GM19240 (cell line): ENCODE data around the gene NCKAP5.

Experiments
- DNase-seq: peaks from one replicate; pipeline ENCODE4 v3.0.0; 2011; ENCODE audit warnings: low spot score; ENCODE audit not compliant: insufficient read length

NCKAP5 gene

GRCh38 chr2:133461484-133461883 lies 106.8 kb downstream of the NCKAP5 start:
- no peak for DNase-seq

DNA sequence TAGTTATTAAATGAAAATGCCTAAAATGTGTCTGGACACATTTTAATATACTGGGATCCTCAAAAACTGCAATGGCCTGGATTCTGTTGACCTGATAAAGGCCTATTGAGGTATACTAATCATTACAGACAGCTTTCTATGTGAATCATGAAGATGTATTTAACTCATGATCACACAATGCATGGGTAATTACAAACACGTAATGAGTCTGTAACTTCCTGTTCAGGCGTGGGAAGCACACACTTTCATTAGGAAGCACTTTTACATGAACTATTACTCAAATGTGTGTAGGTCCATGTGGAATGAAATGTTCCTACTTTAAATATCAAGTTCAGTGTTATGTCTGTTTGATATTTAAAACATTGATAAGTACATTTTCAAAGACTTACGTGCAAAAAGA lies 108.7 kb downstream of the NCKAP5 start:
- DNase-seq: no peak

- no peak for DNase-seq
Measured at GRCh38 chr2:133458280-133458679, 110.0 kb downstream of the NCKAP5 start.

DNA sequence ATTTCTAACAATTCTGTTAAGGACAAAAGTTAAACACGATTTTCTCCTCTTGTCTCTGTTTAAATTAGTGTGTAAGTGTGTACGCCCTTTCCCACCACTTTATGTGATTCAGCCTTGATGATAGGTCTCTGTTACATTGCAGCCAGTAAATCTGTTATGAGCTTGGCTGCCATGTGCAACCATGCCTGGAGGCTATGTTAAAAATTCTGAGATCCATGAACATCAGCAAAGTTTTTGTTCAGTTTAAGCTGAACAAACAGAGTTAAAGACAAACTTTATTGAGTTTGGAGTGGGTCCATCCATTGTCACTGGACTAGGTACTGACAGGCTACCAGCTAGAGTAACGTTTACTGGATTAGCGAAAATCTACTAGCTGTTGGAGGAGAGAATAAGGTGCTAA lies 110.4 kb downstream of the NCKAP5 start:
- DNase-seq: no peak

- DNase-seq: no peak
Measured at GRCh38 chr2:133456971-133457370, 111.3 kb downstream of the NCKAP5 start.

DNA sequence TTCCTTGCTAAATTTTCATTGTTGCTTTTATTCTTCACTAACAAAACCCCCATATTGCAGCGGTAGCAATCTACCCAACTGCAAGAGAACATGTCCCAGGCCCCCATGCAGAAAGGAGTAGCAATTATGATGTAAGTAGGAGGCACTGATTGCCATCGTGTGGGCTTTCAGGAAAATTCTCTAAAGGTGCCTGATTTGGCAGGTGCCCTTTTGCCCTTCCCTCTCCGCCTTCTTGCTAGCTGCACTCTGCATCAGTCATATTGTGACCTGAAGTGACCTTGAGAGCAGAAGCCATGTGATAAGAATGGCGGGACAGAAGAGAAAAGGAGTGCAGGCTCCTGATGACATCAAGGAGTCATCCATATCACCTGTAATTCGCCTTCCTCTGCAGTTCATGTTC lies 112.1 kb downstream of the NCKAP5 start:
- DNase-seq: no peak

DNA sequence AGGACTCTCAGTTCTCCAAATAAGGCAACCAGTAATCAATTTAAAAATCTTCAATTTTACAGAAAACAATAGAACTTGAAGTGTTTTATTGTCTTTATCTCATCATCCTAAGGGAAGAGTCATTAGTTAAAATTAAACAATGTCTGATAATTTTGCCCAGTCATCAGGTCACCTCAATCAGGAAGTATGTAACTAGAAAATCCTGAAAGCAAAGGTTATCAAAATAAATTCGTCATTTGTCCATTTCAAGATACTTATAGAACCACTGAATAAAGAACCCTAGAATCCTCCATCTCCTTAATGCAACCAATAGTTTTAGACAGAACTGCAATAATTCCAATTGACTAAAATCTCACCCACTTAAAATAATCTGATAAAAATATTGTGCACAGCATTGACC lies 115.2 kb downstream of the NCKAP5 start:
- no peak for DNase-seq

- no peak for DNase-seq
Measured at GRCh38 chr2:133452583-133452982, 115.7 kb downstream of the NCKAP5 start.

DNA sequence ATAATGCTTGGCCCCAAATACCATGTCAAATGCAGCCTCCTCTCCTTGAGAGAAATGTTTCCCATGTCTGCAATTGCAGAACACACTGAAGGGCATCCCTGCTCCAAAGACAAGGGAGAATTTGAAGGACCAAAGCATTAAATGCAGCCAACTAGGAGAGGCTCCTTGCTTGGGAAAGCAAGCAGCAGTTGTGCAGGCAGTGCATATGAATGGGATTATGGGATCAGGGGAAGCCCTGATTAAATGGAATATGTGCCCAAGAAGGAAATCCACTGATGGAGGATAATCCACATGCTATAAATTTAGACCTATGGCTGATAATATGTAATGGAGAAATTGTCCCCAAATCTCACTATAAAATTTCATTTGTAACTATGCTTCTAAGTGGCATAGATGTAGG lies 116.1 kb downstream of the NCKAP5 start:
- DNase-seq: no peak

GRCh38 chr2:133448195-133448594 lies 120.1 kb downstream of the NCKAP5 start:
- no peak for DNase-seq

DNA sequence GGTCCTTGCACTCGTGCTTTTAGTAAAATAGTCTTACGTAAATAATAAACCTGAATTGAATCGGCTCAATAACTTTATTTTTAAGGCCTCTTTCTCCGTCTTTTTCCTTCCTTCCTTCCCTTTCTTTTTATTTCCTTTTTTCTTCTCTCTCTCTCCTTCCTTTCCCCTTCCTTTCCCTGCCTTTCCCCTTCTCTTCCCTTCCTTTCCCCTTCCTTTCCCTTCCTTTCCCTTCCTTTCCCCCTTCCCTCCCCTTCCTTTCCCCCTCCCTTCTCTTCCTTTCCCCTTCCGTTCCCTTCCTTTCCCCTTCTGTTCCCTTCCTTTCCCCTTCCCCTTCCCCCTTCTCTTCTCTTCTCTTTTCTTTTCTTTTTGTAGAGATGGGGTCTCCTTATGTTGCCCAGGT lies 121.0 kb downstream of the NCKAP5 start:
- no peak for DNase-seq

DNA sequence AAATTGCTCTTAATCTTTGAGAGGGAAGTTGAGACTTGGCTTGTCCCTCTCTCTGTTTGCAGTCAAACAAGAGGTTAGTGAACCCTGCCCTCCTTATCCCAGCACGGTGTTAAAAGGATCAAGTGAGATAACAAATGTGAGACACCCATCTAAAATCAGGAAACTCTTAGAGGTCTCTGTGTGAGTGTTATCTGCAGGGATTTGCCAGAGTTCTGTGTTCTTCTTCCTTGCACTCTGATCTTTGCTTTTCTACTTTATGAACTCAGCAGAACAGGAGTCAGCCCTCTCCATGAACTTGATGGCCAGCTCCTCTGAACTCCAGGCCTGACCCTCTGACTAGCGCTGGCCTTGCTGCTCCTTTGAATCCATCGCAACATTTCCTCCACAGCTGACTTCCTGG lies 123.8 kb downstream of the NCKAP5 start:
- no peak for DNase-seq

DNA sequence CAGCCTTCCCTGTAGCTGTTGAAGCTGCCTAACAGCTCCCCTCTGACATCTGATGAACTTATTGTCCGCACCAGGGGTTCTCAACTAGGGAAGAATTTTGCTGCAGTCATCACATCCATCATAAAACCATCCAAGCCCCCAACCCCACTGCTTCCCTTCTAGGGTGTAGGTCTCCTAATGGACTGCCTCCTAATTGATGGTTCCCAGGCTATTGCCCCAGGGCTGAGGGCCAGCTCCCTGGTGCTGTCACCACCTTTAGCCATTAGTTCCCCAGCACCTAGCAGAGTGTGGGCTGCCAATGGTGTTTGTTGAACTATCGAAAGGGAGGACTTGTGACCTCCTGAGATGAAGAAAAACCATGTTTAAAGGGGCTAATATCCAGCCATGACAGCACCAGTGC lies 125.9 kb downstream of the NCKAP5 start:
- DNase-seq: no peak

DNA sequence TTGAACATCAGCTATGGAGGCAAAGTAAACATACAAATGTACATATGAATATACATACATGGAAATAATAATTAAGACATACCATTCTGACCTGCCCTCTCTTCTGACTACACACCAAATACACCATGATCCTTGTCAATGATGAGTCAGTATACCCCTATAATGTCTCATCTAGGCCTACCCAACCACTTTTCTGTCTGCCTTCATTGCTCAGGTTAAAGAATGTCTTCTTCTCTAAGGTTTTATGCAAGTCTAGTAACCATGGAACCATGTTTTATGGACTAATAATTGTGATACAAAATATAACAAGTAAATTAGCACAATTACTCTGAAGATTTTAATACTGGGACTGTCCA lies 128.7 kb downstream of the NCKAP5 start:
- DNase-seq: no peak

- DNase-seq: no peak
Measured at GRCh38 chr2:133438848-133439564, 129.3 kb downstream of the NCKAP5 start.

DNA sequence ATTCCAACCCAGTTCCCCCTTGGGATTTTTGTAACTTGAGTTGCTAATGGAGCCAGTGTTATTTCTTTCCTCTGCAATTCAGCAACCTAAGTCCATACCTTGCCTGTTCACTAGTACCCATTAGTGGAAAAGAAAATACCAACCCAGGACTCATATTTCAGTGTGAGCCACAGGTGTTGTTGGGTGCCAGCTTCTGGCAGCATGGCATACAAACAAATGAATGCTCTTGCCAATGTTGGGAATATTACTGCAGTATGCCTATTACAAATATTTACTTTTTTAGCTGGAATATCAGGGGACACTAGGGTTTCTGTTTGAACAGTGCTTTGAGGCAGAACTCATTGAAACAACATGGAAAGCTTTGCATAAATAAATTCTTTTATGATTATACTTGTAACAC lies 130.2 kb downstream of the NCKAP5 start:
- DNase-seq: no peak

- no peak for DNase-seq
Measured at GRCh38 chr2:133437492-133437891, 130.8 kb downstream of the NCKAP5 start.

DNA sequence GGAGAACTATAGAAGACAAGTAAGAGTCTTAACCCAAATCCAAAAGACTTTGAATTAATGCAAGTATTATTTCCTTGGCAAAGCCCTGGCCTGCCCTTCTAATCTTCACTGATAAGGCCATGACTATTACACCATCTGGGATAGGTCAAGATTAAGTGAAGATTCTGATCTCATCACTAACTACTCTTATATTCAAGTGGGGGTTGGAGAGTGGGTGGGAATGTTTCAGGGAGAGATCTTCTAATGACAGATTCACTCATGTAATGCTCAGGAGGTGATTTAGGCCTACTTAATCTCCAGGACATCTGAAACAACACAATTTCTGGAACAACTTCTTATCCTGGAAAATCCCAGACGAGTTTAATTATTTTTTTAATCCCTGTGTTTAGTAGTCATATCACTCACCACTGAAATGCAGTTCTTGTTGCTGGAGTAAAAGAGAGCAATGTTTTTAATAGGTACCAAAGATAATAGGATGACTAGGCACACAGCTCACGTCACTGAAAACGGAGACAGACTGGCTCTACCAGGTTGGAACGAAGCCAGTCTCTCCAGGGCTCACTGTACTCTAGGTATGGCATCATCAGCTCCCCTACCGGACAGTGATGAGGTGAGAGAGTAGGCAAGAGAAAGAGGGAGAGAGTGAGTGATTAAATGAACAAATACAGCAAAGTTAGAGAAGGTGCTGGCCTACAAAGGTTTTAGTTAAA lies 133.1 kb downstream of the NCKAP5 start:
- DNase-seq: no peak

DNA sequence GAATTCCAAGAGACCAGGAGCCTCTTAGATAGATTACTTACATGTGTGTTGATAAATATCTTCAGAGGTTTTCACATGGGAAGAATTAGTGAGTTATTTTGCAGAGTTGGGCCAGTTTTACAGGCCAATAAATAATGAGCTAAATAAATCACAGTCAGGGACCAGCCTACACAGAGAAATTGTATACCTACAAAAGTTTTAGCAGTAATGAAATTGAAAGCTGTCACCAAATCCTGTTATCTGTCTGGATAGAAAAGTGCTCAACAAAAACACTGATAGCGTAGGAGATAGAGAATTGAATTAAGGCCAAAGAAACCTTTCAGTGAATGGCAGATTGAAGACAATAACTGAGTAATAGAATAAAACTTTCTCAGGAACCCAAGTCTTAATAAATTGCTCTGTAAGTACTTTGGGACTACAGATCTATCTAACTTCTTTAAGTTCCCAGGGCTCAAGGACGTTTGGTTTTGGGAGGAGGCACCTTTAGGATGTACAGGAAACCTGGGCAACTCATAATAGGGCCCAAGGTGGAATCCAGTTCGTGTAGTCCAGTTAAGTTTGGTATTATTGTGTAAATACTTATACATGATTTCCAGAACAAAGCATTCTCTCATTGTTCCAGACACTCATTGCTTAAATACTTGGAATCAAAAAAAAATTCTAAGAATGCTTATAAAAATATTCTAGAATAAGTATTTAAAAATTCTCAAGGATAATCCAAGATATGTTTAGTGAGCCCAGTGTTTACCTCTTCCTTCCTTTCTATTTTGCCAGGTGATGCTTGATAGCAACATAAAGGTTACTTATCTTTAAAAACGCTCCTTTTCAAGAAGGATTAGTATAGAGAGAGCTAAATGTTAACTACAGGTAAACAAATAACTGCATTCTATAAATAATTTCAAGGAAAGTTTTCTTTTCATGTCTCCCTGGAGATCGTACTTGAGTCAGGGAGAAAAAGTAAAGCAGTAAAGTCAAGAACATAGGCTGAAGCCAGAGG lies 134.5 kb downstream of the NCKAP5 start:
- no peak for DNase-seq

DNA sequence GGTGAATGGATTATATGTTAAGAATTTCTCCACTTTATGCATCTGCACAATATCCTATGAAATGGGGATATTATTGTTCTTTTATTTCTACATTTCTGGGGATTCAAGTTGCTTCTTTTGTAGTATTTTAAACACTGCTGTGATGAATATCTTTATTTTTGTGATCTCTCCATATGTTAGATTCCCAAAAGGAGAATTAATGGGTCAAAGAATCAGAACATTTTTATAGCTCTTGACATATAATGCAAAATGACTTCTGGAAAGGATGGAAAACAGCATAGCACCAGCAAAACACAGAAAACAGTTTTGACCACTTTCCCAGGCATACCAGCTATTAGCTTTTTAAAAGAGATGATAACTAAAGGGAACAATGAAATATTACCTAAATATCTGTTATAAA lies 135.5 kb downstream of the NCKAP5 start:
- no peak for DNase-seq

DNA sequence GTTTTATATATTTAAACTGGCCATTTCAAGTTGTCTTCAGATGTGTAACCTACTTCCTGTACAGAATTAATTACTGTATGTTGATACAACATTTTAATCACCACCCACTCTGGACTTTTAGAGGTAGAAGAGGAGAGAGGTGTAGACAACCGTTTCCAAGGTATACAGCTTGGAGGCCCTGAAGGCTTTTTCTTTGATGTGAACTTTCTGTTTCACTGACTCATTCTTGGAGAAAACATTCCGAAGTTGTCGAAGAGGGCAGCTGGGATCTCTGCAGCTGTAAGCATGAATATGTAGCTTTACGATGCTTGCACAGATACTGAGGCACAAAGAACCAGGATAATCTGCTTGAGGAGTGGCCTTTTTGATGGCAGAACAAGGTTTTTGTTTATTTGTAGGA lies 137.0 kb downstream of the NCKAP5 start:
- DNase-seq: no peak

GRCh38 chr2:133426791-133427190 lies 141.5 kb downstream of the NCKAP5 start:
- no peak for DNase-seq
